MCF 10A (cell line): ENCODE results near the gene SLC5A10. TPM values are rescaled to one million over a fixed set of nuclear protein-coding genes. Genes with fewer than 3 reads are reported as not detected.

Experiments
- BruUV-seq: library from RNA; stranded (reverse); fragments of 400-500 nt; replicated peaks from 2 replicates; lab custom pipeline; 2021; lab: Mats Ljungman, UMichigan
- CTCF ChIA-PET: fragments of 300-600 bp; sonication (Branson Sonifier 250); formaldehyde crosslinking; extraction: SDS; loops from one replicate; lab custom pipeline; 2021; ENCODE audit warnings: antibody characterized with exemption, inconsistent platforms; lab: Yijun Ruan, JAX
- POLR2A ChIA-PET: fragments of 300-600, 350-650 bp; sonication (Branson Sonifier 250); formaldehyde crosslinking; extraction: SDS; loops from one replicate; lab custom pipeline; 2020; ENCODE audit warnings: antibody characterized with exemption, inconsistent platforms; lab: Yijun Ruan, JAX
- DNase-seq: peaks from one replicate; pipeline ENCODE4 v3.0.0-alpha.2; 2018; ENCODE audit not compliant: unreplicated experiment
- H3K27ac Mint-ChIP-seq: one replicate; pipeline ENCODE4 v1.8.0; 2022; ENCODE audit warnings: mild to moderate bottlenecking, low read depth, mixed read lengths; ENCODE audit not compliant: unreplicated experiment
- H3K27me3 Mint-ChIP-seq: one replicate; pipeline ENCODE4 v1.8.0; 2022; ENCODE audit warnings: mixed read lengths; ENCODE audit not compliant: insufficient read depth, unreplicated experiment
- H3K36me3 Mint-ChIP-seq: one replicate; pipeline ENCODE4 v1.8.0; 2022; ENCODE audit warnings: mild to moderate bottlenecking, moderate library complexity, mixed read lengths; ENCODE audit not compliant: insufficient read depth, unreplicated experiment
- H3K4me1 Mint-ChIP-seq: one replicate; pipeline ENCODE4 v1.8.0; 2022; ENCODE audit warnings: mixed read lengths; ENCODE audit not compliant: insufficient read depth, unreplicated experiment
- H3K4me3 Mint-ChIP-seq: one replicate; pipeline ENCODE4 v1.8.0; 2022; ENCODE audit warnings: mild to moderate bottlenecking, moderate library complexity, mixed read lengths; ENCODE audit not compliant: unreplicated experiment
- H3K9me3 Mint-ChIP-seq: one replicate; pipeline ENCODE4 v1.8.0; 2022; ENCODE audit warnings: mixed read lengths; ENCODE audit not compliant: unreplicated experiment
- intact Hi-C: fragments of 100-400 bp; cut with micrococcal nuclease; formaldehyde crosslinking; loops from 2 replicates; pipeline ENCODE4 v1.14.1; 2022
- total RNA-seq: library from RNA; stranded (reverse); gene quantifications from 2 replicates; pipeline ENCODE4 v1.2.3, GENCODE V29; 2022
- TF ChIP-seq, protein P1 (sequence below): fragments of 200-600 bp; IDR thresholded peaks from one replicate; pipeline ENCODE4 v1.8.0; 2022; ENCODE audit warnings: antibody characterized with exemption, mild to moderate bottlenecking; ENCODE audit not compliant: unreplicated experiment

SLC5A10 gene
- total RNA-seq, 1 experiment from 2014 or later = 0.16 TPM

DNA sequence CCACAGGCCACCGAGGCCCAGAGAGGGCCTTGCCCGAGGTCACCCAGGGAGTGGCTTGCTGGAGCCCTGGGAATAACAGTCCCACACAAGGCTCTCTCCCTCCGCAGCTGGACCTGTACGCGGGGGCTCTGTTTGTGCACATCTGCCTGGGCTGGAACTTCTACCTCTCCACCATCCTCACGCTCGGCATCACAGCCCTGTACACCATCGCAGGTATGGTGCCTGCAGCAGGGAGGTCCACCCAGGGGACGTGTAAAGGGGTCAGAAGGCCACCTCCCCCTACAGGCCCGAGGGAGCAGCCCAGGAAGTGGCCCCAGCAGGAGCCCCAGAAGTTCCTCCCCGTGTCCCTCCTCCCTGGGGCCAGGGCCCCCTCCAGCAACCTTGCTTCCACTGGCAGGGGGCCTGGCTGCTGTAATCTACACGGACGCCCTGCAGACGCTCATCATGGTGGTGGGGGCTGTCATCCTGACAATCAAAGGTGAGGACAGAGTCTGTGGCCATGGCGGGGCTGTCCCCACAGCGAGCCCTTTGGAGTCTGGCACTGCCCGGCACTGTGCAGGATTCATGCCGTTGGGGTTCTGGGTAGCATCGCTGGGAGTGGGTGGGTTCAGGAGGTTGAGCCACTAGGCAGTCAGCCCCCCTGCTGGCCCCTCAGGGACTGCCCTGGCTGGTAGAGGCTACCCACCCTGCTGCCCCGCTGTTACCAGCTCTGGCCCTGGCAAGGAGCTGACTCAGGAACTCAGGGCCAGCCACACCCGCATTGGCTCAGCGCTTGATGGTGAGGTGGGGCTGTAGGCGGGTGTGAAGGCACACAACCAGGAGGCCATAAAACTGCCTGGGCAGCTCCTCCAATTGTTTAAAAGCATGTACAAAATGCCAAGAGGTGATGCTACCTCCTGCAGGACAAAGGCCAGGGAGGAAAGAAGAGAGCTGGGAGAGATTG, 17.3 kb downstream of the SLC5A10 start:
- POLR2A ChIA-PET = interaction anchor here (1.2 kb wide), 1 partner anchor 8 kb away, joined by 3 read pairs; no protein-coding TSS in a partner anchor
- DNase-seq = peak; percentile 70
- TF ChIP-seq, protein P1, sequence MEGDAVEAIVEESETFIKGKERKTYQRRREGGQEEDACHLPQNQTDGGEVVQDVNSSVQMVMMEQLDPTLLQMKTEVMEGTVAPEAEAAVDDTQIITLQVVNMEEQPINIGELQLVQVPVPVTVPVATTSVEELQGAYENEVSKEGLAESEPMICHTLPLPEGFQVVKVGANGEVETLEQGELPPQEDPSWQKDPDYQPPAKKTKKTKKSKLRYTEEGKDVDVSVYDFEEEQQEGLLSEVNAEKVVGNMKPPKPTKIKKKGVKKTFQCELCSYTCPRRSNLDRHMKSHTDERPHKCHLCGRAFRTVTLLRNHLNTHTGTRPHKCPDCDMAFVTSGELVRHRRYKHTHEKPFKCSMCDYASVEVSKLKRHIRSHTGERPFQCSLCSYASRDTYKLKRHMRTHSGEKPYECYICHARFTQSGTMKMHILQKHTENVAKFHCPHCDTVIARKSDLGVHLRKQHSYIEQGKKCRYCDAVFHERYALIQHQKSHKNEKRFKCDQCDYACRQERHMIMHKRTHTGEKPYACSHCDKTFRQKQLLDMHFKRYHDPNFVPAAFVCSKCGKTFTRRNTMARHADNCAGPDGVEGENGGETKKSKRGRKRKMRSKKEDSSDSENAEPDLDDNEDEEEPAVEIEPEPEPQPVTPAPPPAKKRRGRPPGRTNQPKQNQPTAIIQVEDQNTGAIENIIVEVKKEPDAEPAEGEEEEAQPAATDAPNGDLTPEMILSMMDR = no peak
- no TSS peak for BruUV-seq
- Mint-ChIP-seq H3K9me3 (no peaks in the 10 kb centered on the region), H3K36me3 (peaks cover 36% of the 10 kb centered on the region), H3K27ac (peak overlapping the region; percentile 59), H3K4me3 (no peak overlapping the region), H3K27me3 (no peaks in the 10 kb centered on the region), H3K4me1 (peaks cover 12% of the 10 kb centered on the region)
- intact Hi-C loops = loop anchor here (2.0 kb wide), 1 partner anchor 36 kb away; the partner anchor contains the start of gene FAM83G
- CTCF ChIA-PET = interaction anchor here (1.2 to 1.7 kb wide), 3 partner anchors 9 to 50 kb away, joined by 3 to 16 read pairs (median 4); no protein-coding TSS in a partner anchor

DNA sequence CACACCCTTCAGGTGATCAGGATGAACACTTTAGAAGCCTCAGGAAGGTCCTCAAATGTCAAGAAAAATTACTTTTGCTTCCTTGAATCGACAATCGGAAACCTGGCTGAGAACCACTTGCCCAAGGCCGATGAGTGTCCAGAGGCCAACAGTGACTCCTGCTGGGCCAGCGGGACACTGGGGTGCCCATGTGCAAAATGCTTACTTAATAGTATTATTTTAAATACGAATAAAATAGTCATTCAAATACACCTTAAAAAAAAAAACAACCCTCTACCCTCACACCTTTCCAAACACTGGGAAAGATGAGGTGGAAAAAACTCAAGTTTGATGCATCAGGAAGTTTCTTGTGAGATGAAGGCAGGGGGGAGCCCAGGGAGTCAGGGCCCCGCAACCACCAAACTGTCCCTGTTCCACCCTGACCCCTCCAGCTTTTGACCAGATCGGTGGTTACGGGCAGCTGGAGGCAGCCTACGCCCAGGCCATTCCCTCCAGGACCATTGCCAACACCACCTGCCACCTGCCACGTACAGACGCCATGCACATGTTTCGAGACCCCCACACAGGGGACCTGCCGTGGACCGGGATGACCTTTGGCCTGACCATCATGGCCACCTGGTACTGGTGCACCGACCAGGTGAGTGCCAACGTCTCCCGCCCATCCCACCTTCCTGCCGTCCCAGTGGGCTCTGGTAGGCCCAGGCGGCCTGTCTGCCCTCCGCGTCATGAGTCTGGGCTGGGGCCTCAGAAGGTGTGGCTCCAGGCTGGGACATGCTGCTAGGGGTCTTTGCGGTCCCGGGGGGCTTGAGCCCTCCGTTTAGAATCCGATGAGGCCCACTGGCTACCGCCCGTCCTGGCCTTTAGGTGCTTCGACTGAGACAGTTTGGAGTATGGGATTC, 18.9 kb downstream of the SLC5A10 start:
- H3K27me3 Mint-ChIP-seq = no peaks in the 10 kb centered on the region
- peaks cover 8% of the 10 kb centered on the region for H3K4me1 Mint-ChIP-seq
- intact Hi-C loops = no loop called here
- ChIA-PET CTCF (interaction anchor here (0.7 to 1.7 kb wide), 3 partner anchors 10 to 16 kb away, joined by 3 to 16 read pairs (median 6); no protein-coding TSS in a partner anchor), POLR2A (interaction anchor here (1.2 kb wide), 1 partner anchor 10 kb away, joined by 3 read pairs; no protein-coding TSS in a partner anchor)
- BruUV-seq = no TSS peak
- H3K9me3 Mint-ChIP-seq = no peaks in the 10 kb centered on the region
- TF ChIP-seq, protein P1 = no peak
- H3K27ac Mint-ChIP-seq = peak overlapping the region; percentile 59
- H3K4me3 Mint-ChIP-seq = no peak overlapping the region
- H3K36me3 Mint-ChIP-seq = peaks cover 46% of the 10 kb centered on the region
- DNase-seq = no peak

DNA sequence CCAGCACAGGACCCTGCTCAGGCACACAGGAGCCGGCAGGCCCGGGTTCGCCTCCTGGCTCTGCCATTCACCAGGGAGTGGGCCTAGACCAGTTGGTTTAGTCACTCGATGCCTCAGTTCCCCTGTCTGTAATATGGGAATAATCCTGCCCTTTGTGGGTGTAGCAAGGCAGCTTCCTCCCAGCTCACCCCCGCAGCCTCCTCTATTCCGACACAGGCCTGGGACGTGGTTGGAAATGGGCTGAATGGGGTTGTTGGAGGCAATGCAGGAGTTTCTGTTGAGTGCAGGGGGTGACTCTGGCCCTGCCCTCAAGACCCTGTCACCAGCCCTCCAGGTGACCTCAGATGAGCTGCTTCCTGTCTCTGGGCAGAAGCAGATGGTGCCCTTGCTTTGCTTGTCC, 19.8 kb downstream of the SLC5A10 start:
- ChIA-PET CTCF (interaction anchor here (1.4 kb wide), 1 partner anchor 11 kb away, joined by 6 read pairs; no protein-coding TSS in a partner anchor), POLR2A (no interaction called here)
- H3K4me1 Mint-ChIP-seq = peaks cover 8% of the 10 kb centered on the region

More for the DNA sequence above, 19.8 kb downstream of the SLC5A10 start:
- H3K27ac Mint-ChIP-seq = no peak overlapping the region
- H3K27me3 Mint-ChIP-seq = no peaks in the 10 kb centered on the region
- no peak for DNase-seq
- H3K9me3 Mint-ChIP-seq = no peaks in the 10 kb centered on the region
- BruUV-seq = no TSS peak
- peaks cover 56% of the 10 kb centered on the region for H3K36me3 Mint-ChIP-seq
- intact Hi-C loops = no loop called here
- TF ChIP-seq, protein P1 = no peak
- H3K4me3 Mint-ChIP-seq = no peak overlapping the region
